ENCODE data around the gene USP13. TPM values are rescaled to one million over a fixed set of nuclear protein-coding genes. Genes with fewer than 3 reads are reported as not detected.

Gene USP13
- total and polyA plus RNA-seq, 10 of the 15 experiments (the other 5 are each of a cell fraction or from before 2014, with no cell fraction given), result 3.2 to 20.8 (median 9.0) TPM

- Histone ChIP-seq H2AFZ (ENCODE audit: control insufficient read depth, low read depth, low read length) (no peak overlapping the region), H3K9ac (ENCODE audit: control insufficient read depth, insufficient read depth, low read length) (no peak overlapping the region), H3K9me3 (replicated peaks; ENCODE audit: control insufficient read depth, insufficient read depth, low read length) (no peaks in the 10 kb centered on the region), H4K20me1 (ENCODE audit: control insufficient read depth, insufficient read depth) (no peaks in the 10 kb centered on the region), H3K4me3 (no peak overlapping the region), H3K4me1 (ENCODE audit: control insufficient read depth, insufficient read depth, low read length) (no peaks in the 10 kb centered on the region), H3K27ac (ENCODE audit: control insufficient read depth, insufficient read depth) (no peak overlapping the region), H3K27me3 (replicated peaks in 1 of 2; ENCODE audit: control insufficient read depth in 2 of 2, insufficient read depth in 2 of 2, low read length in 1 of 2) (no peaks in the 10 kb centered on the region), H3K79me2 (ENCODE audit: control insufficient read depth, insufficient read depth, low read length) (no peaks in the 10 kb centered on the region), H3K36me3 (ENCODE audit: control insufficient read depth in 2 of 2, insufficient read depth in 2 of 2, low read length in 1 of 2) (no peaks in the 10 kb centered on the region), H3K4me2 (ENCODE audit: control insufficient read depth, insufficient read depth) (no peak overlapping the region)
- no TSS peak for BruUV-seq (replicated peaks)
- no peak for DNase-seq (ENCODE audit: low read depth, low spot score)
- CTCF ChIA-PET, result interaction anchor here (1.5 kb wide), 1 partner anchor 14 kb away, joined by 5 read pairs; no protein-coding TSS in a partner anchor
- no peak for FAIRE-seq
- in situ Hi-C loops (cut with MboI), result no loop called here
- 40% methylated on average over 6 of the region's 6 CpGs for WGBS (ENCODE audit: insufficient coverage, insufficient replicate concordance, low lambda C conversion rate, missing lambda C conversion rate)
- TF ChIP-seq IRF4 (IDR thresholded peaks at IDR 0.05; ENCODE audit: low read depth, low read length) (no peak), ZNF384 (IDR thresholded peaks at IDR 0.05; ENCODE audit: borderline replicate concordance, low read depth, low read length) (no peak), RAD51 (IDR thresholded peaks at IDR 0.05) (peak; percentile 49; the same call in 1 of the 2 replicates), HSF1 (IDR thresholded peaks at IDR 0.05; ENCODE audit: low read depth, low read length) (no peak), MTA3 (IDR thresholded peaks at IDR 0.05; ENCODE audit: borderline replicate concordance, low read length) (no peak), ZNF274 (IDR thresholded peaks at IDR 0.05; ENCODE audit: insufficient read depth, insufficient read length) (no peak)
- POLR2A ChIA-PET, result no interaction called here
- intact Hi-C loops (cut with micrococcal nuclease; ENCODE audit: unreplicated experiment), result no loop called here
- SMC1A ChIA-PET (ENCODE audit: uncharacterized antibody, unreplicated experiment), result interaction anchor here (2.4 kb wide), 1 partner anchor 14 kb away, joined by 14 read pairs; no protein-coding TSS in a partner anchor
- RAD21 ChIA-PET (ENCODE audit: unreplicated experiment), result no interaction called here
- ATAC-seq, result no peak
Observed at GRCh38 chr3:179825527-179826246, 172.8 kb downstream of the USP13 start.
